ENCODE data around the gene CAPN13. TPM values are rescaled to one million over a fixed set of nuclear protein-coding genes. Genes with fewer than 3 reads are reported as not detected.

The CAPN13 gene
- total and polyA plus RNA-seq, 2 of the 4 experiments (the other 2 are of a cell fraction): not detected

- Histone ChIP-seq H3K4me3 (ENCODE audit: insufficient read depth, low read depth, low read length) (no peak overlapping the region), H3K27me3 (ENCODE audit: control insufficient read depth, insufficient read depth, low read length) (peaks cover 15% of the 10 kb centered on the region), H3K9me3 (ENCODE audit: control insufficient read depth, insufficient read depth, low read length) (no peaks in the 10 kb centered on the region), H3K9me1 (ENCODE audit: insufficient read depth, low read length) (no peaks in the 10 kb centered on the region), H4K91ac (ENCODE audit: insufficient read depth, low read depth, low read length) (no peak overlapping the region), H4K5ac (ENCODE audit: low read depth, low read length) (no peak overlapping the region), H3K79me1 (ENCODE audit: low read depth in 1 of 2, low read length in 2 of 2) (no peaks in the 10 kb centered on the region), H3K36me3 (ENCODE audit: control insufficient read depth, insufficient read depth, low read length) (no peaks in the 10 kb centered on the region), H3K56ac (ENCODE audit: extremely low read depth, insufficient read depth, low read length) (no peak overlapping the region), H3K4me2 (ENCODE audit: low read depth, low read length) (no peak overlapping the region), H4K8ac (ENCODE audit: low read depth in 2 of 2, low read length in 2 of 2) (no peak overlapping the region), H2BK120ac (ENCODE audit: low read depth, low read length) (no peak overlapping the region), H2BK5ac (ENCODE audit: low read depth, low read length, poor library complexity, severe bottlenecking) (no peak overlapping the region), H2AK5ac (ENCODE audit: low read depth, low read length) (no peak overlapping the region), H2BK20ac (ENCODE audit: low read depth, low read length) (no peak overlapping the region), H3K18ac (ENCODE audit: low read depth, low read length) (no peak overlapping the region), H2AFZ (replicated peaks; ENCODE audit: low read length, poor library complexity) (no peak overlapping the region), H3K4me1 (ENCODE audit: control insufficient read depth, insufficient read depth, low read length) (no peaks in the 10 kb centered on the region), H2AK9ac (replicated peaks; ENCODE audit: low read depth, low read length, poor library complexity) (no peak overlapping the region), H4K20me1 (ENCODE audit: insufficient read depth, low read length) (no peaks in the 10 kb centered on the region), H3K23ac (ENCODE audit: low read depth, low read length) (no peak overlapping the region), H3K4ac (ENCODE audit: low read depth, low read length) (no peak overlapping the region), H3K9ac (ENCODE audit: low read depth, low read length) (no peak overlapping the region), H3K27ac (ENCODE audit: insufficient read depth, low read length) (no peak overlapping the region), H2BK15ac (ENCODE audit: low read depth, low read length) (no peak overlapping the region), H3K14ac (replicated peaks; ENCODE audit: low read depth, low read length) (no peak overlapping the region)
- dilution Hi-C loops (cut with HindIII; ENCODE audit: low sequenced_read_pairs, unreplicated experiment) (no loop called here), in situ Hi-C loops (cut with MboI; ENCODE audit: low sequenced_read_pairs) (no loop called here), intact Hi-C loops (cut with micrococcal nuclease) (no loop called here)
- no peak for DNase-seq
- no TSS peak for BruUV-seq (replicated peaks)
- no CpG with 5 or more reads among the region's 6 CpGs for WGBS, 2 experiments (ENCODE audit: extremely low coverage in 2 of 2, insufficient read length in 1 of 2)
- ChIA-PET CTCF (no interaction called here), POLR2A (ENCODE audit: unreplicated experiment) (no interaction called here)
- no peak for TF ChIP-seq NFE2L2 (IDR thresholded peaks at IDR 0.05; ENCODE audit: low read depth, low read length)
- no peak for TF ChIP-seq POLR2A (IDR thresholded peaks at IDR 0.05; ENCODE audit: low read depth, low read length)
- no peak for TF ChIP-seq RAD21 (IDR thresholded peaks at IDR 0.05; ENCODE audit: low read length)
- no peak for TF ChIP-seq USF2 (IDR thresholded peaks at IDR 0.05; ENCODE audit: low read depth, low read length)
- no peak for TF ChIP-seq RCOR1 (IDR thresholded peaks at IDR 0.05; ENCODE audit: insufficient replicate concordance, low read length)
- no peak for TF ChIP-seq CEBPB (IDR thresholded peaks at IDR 0.05; ENCODE audit: low read depth, low read length)
- ATAC-seq (ENCODE audit: low read depth): no peak
These were observed 54.4 kb downstream of the CAPN13 start for GRCh38 chr2:30752811-30753210.
